SU-DHL-6 (cell line): ENCODE data around the gene ILDR2.

Experiments used
- H2AFZ ChIP-seq: fragments of 200-600 bp; sonication (generic); 2 replicates; pipeline ENCODE4 v1.6.1; 2014; ENCODE audit warnings: low read depth, mild to moderate bottlenecking, moderate library complexity, mixed read lengths, antibody characterized with exemption, low read length; ENCODE audit not compliant: severe bottlenecking
- H3F3A ChIP-seq: fragments of 200-600 bp; shearing (Covaris generic); 2 replicates; pipeline ENCODE4 v1.6.0; 2016; ENCODE audit warnings: antibody characterized with exemption, mild to moderate bottlenecking; ENCODE audit not compliant: insufficient read depth
- H3K27ac ChIP-seq: fragments of 200-600 bp; sonication (generic); 2 replicates; pipeline ENCODE4 v1.5.1; 2016; ENCODE audit warnings: low read depth, mild to moderate bottlenecking, low read length, moderate library complexity, mixed read lengths
- H3K27me3 ChIP-seq: fragments of 200-600 bp; sonication (generic), shearing (Covaris generic); 2 replicates; pipeline ENCODE4 v1.6.0; 2014; ENCODE audit warnings: mild to moderate bottlenecking, low read length
- H3K36me3 ChIP-seq: fragments of 200-600 bp; sonication (generic); 2 replicates; pipeline ENCODE4 v1.6.1; 2014; ENCODE audit warnings: mild to moderate bottlenecking, low read length, mixed read lengths
- H3K4me2 ChIP-seq: fragments of 300-600, 200-600 bp; shearing (Covaris generic), sonication (generic); 2 replicates; pipeline ENCODE4 v1.6.0; 2014; ENCODE audit warnings: low read length, low read depth, mild to moderate bottlenecking; ENCODE audit not compliant: poor library complexity, severe bottlenecking
- H3K4me3 ChIP-seq: fragments of 200-600 bp; sonication (generic); 2 replicates; pipeline ENCODE4 v1.5.1; 2014; ENCODE audit warnings: antibody characterized with exemption, low read length, mild to moderate bottlenecking, mixed read lengths; ENCODE audit not compliant: insufficient read depth, poor library complexity, severe bottlenecking
- H3K79me2 ChIP-seq: fragments of 200-600 bp; sonication (generic); 2 replicates; pipeline ENCODE4 v1.6.1; 2014; ENCODE audit warnings: mild to moderate bottlenecking, low read length, moderate library complexity; ENCODE audit not compliant: insufficient read depth
- H3K9ac ChIP-seq: fragments of 200-600 bp; sonication (generic); 2 replicates; pipeline ENCODE4 v1.7.0; 2014; ENCODE audit warnings: mild to moderate bottlenecking, low read length
- H3K9me2 ChIP-seq: fragments of 200-600 bp; sonication (generic); replicated peaks from 2 replicates; pipeline ENCODE4 v1.6.1; 2014; ENCODE audit warnings: low read length; ENCODE audit not compliant: insufficient read depth
- H3K9me3 ChIP-seq: fragments of 200-600 bp; sonication (generic); 2 replicates; pipeline ENCODE4 v1.6.1; 2014; ENCODE audit warnings: low read length, mixed read lengths; ENCODE audit not compliant: insufficient read depth
- H4K20me1 ChIP-seq: fragments of 200-600 bp; sonication (generic); 2 replicates; pipeline ENCODE4 v1.6.1; 2014; ENCODE audit warnings: low read depth, mild to moderate bottlenecking, antibody characterized with exemption, low read length, moderate library complexity, mixed read lengths
- CTCF ChIP-seq: fragments of 200-600 bp; sonication (generic); IDR thresholded peaks from one replicate; pipeline ENCODE4 v1.5.1; 2017; ENCODE audit warnings: antibody characterized with exemption, mild to moderate bottlenecking, low read length, moderate library complexity; ENCODE audit not compliant: insufficient read depth, poor library complexity, severe bottlenecking
- EZH2phosphoT487 ChIP-seq: fragments of 200-600 bp; sonication (generic), shearing (Covaris generic); conservative IDR thresholded peaks from 2 replicates; pipeline ENCODE4 v1.6.1; 2018; ENCODE audit warnings: mild to moderate bottlenecking, antibody characterized with exemption, low read length, moderate library complexity, mixed read lengths

The ILDR2 gene

DNA sequence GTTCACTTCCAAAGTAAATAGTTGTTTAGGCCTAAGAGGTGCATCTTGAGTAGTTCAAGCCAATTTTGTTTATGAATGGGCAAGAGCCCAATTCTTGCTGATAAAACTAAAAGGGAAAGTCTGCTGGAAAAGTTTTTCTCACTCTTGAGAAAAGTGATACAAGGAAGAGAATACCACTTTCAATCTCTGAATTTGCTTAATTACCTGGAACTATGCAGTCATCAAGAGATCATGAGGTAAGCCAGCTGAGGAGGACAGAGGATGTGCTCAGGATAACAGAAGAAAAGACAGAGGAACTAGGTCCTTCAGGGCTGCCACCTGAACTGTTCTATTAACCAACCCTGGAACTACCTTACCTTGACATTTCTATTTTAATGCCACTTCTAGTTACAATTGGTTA, 42.2 kb downstream of the ILDR2 start:
- no peak overlapping the region for H2AFZ ChIP-seq
- no peaks in the 10 kb centered on the region for H3K27me3 ChIP-seq
- H3K79me2 ChIP-seq = no peaks in the 10 kb centered on the region
- no peaks in the 10 kb centered on the region for H3K9me2 ChIP-seq
- TF ChIP-seq CTCF = no peak
- TF ChIP-seq EZH2phosphoT487 = no peak
- H3K27ac ChIP-seq = no peak overlapping the region
- H3F3A ChIP-seq = no peaks in the 10 kb centered on the region
- no peaks in the 10 kb centered on the region for H4K20me1 ChIP-seq
- no peak overlapping the region for H3K4me2 ChIP-seq
- no peak overlapping the region for H3K9ac ChIP-seq
- H3K4me3 ChIP-seq = no peak overlapping the region
- no peaks in the 10 kb centered on the region for H3K36me3 ChIP-seq
- H3K9me3 ChIP-seq = no peaks in the 10 kb centered on the region

GRCh38 chr1:166929911-166930310, 45.4 kb downstream of the ILDR2 start:
- Histone ChIP-seq H3K79me2 (no peaks in the 10 kb centered on the region), H3K9me2 (no peaks in the 10 kb centered on the region), H3K9me3 (no peaks in the 10 kb centered on the region), H3K9ac (no peak overlapping the region), H2AFZ (no peak overlapping the region), H3K27ac (no peak overlapping the region), H3K4me3 (no peak overlapping the region), H3K4me2 (no peak overlapping the region), H3K36me3 (no peaks in the 10 kb centered on the region), H3K27me3 (no peaks in the 10 kb centered on the region), H3F3A (no peaks in the 10 kb centered on the region), H4K20me1 (no peaks in the 10 kb centered on the region)
- no peak for TF ChIP-seq EZH2phosphoT487
- TF ChIP-seq CTCF = no peak

- Histone ChIP-seq H3K4me3 (no peak overlapping the region), H2AFZ (no peak overlapping the region), H3K79me2 (no peaks in the 10 kb centered on the region), H3K27ac (no peak overlapping the region), H4K20me1 (no peaks in the 10 kb centered on the region), H3K4me2 (no peak overlapping the region), H3K9me3 (no peaks in the 10 kb centered on the region), H3K36me3 (no peaks in the 10 kb centered on the region), H3K9me2 (no peaks in the 10 kb centered on the region), H3F3A (no peaks in the 10 kb centered on the region), H3K27me3 (no peaks in the 10 kb centered on the region), H3K9ac (no peak overlapping the region)
- TF ChIP-seq CTCF = no peak
- no peak for TF ChIP-seq EZH2phosphoT487
Observed at GRCh38 chr1:166927701-166928100, 47.6 kb downstream of the ILDR2 start.
